HG03442 (cell line): ENCODE data around the gene MT1A.
"Not testable (repeated sequence)": the region's sequence is repeated elsewhere in the genome, so short reads cannot be mapped to it uniquely, and the experiment has no call there.

ENCODE experiments used
- ATAC-seq: cut with Tn5 transposase; IDR thresholded peaks from one replicate; pipeline ENCODE4 v1.9.1; 2021; ENCODE audit warnings: mild to moderate bottlenecking, moderate library complexity; ENCODE audit not compliant: unreplicated experiment

The MT1A gene

GRCh38 chr16:56652600-56652999 is 14.1 kb downstream of the MT1A start:
- no peak for ATAC-seq

DNA sequence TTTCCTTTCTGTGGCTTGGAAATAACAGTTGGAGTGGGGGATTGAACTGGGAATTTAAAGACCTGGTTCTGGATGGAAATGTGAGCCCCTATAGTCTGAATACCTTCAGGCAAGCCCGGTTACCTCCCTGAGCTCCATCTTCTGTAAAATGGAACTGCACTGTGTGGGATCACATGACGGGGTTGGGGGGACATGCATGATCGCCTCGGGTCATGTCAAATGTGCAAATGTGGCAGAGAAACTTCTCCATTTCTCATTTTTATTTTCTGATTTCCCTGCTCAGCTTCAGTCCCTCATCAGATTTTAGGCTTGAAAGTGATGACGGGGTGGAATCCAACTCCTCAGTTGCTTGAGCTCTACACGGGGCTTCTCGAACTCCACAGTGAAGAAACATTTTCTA is 14.8 kb downstream of the MT1A start:
- ATAC-seq = no peak

GRCh38 chr16:56657555-56658326 is 19.3 kb downstream of the MT1A start, which contains the start of gene MT1F:
TSS of gene MT1F (plus strand) at chr16:56657959. CDS start at chr16:56658059, 100 bp downstream.
- ATAC-seq = no peak

DNA sequence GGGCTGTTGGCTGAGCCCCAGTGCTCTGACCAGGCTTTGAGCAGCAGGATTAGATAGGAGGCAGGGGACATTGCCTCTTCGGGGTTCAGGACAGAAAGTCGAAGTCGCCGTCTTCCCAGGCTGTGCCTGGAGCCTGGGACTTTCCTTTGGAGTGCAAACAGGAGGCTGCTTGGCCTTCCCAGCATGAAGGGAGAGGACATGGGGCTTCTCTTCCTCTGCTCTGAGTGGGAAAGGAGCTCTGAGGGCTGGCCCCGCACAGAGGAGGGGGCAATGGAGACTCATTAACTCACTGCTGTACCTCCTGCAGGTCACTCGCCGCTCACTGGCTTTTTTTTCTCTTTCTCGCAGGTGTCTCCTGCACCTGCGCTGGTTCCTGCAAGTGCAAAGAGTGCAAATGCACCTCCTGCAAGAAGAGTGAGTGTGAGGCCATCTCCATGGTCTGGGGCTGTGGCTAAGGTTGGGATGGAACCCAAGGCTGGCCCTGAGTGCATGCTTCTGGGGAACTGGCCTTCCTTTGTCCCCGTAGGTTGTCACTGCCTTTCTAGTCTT is 19.9 kb downstream of the MT1A start:
- no peak for ATAC-seq

- no peak for ATAC-seq
Measured at GRCh38 chr16:56662357-56663354, 24.2 kb downstream of the MT1A start.

GRCh38 chr16:56664506-56664905 is 26.0 kb downstream of the MT1A start:
- no peak for ATAC-seq

DNA sequence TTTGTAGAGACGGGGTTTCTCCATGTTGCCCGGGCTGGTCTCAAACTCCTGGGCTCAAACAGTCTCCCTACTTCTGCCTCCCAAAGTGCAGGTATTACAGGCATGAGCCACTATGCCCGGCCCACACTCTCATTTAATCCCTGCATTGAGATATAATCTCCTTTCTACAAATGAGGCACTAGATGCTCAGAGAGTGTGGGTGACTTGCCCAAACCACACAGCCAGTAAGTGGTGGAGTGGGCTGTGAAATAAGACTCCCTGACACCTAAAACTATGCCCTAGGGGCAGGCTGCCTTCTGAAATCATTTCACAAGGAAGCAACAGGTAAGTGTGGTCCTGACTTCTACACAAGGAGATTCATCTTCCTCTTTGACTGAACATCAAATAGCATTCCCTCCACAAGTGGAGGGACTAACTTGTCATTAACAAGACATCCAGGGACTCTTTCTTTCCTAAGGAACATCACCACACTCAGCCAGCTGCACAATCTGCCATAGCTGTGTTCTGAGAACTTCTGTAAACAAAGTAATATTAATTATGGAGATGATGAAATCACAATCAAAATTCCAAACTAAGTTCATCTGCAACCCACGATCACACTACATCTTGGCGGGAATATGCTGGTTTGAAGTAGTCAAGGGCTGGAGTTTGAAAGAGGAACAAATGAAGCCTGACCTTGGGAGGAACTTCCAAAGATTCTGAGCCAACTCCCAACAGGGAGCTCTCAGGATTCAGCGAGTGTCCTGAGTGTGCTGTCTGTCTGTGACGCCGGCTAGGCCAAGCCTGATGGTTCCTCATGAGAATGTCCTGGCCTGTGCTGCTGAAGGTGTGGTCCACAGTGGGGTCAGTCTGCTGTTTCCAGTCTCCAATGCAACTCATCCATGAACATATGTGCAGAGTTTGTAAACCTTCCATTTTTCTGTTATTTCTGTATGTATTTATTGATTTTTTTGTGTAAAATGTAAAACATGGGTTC is 27.1 kb downstream of the MT1A start:
- not testable (repeated sequence) for ATAC-seq

- ATAC-seq = no peak
Measured at GRCh38 chr16:56667581-56668571, 29.4 kb downstream of the MT1A start, which contains the start of gene MT1G. TSS of gene MT1G (minus strand) at chr16:56668065. CDS start at chr16:56667993, 72 bp downstream.

DNA sequence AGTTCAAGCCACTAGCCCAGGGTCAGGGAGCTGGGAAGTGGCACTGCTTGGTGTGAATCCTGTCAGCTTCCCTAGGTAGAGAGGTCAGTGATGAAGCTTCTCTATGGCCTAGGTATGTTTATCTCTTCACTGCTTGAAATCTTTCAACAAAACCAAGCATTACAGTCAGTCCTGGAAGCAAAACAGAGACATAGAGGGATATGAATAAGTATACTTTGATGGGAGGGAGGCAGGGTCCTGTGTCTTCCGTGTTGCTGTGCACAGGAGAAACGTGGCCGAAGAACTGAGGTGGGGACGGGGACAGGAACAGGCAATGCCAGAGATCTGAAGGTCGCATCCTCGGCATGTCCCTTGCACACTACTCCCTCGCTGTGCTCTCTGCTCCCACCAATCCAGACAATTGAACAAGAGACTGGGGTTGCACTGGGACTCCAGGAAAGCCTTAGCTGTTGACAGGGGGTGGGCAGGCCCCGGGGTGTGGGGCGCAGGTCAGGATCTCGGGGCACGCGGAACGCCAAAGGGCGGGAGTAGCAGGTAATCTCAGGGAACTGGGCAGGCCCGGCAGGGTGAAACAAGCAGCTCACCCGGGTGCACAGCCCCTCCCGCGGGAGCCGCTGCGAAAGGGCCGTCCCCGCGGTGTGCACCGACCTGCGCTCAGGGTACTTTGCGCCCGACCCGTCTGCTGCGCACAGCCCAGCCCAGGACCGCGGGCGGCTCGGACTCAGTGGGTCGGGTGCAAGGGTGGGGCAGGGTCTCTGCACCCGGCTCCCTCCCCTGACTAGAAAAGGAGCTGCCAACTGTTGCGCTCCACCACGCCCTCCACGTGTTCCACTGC is 30.8 kb downstream of the MT1A start, which contains the start of gene MT1H:
TSS of gene MT1H (plus strand) at position 810 of the 835 bp plus-strand sequence. CDS start 71 bp downstream, outside the sequence.
- no peak for ATAC-seq

DNA sequence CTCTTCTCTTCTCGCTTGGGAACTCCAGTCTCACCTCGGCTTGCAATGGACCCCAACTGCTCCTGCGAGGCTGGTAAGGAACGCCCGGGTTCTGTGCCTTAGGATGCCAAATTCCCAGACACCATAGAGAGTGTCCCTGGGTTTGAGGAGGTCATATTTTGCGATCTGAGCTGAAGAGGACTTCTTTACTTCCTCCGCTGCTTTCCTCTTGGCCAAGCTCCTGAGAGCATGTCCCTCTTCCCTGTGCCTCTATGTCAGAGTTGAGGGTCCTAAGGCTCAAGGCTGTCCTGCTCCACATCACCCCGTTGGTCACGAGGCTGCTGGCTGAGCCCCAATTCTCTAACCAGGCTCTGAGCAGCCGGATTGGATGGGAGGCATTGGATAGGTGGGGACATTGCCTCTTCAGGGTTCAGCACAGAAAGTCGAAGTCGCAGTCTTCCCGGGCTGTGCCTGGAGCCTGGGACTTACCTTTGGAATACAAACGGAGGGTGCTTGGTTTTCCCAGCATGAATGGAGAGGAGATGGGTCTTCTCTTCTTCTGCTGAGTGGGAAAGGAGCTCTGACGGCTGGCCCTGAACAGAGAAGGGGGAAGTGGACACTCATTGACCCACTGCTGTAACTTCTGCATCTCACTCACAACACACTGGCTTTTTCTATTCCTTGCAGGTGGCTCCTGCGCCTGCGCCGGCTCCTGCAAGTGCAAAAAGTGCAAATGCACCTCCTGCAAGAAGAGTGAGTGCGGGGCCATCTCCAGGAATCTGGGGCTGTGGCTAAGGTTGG is 31.6 kb downstream of the MT1A start:
- no peak for ATAC-seq

DNA sequence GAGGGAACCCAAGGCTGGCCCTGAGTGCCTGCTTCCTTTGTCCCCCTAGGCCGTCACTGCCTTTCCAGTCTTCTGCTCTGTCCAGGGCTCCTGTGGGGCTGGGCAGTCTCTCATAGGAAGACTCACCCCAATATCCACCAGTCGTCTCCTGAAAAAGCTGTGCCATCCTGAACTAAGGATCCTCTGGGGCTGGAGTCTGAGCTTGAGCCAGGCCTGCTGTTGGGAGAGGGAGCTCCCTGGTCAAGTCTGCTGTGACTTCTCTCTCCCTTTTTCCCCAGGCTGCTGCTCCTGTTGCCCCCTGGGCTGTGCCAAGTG is 32.1 kb downstream of the MT1A start:
- no peak for ATAC-seq

GRCh38 chr16:56671691-56672090 is 33.2 kb downstream of the MT1A start:
- ATAC-seq = not testable (repeated sequence)

DNA sequence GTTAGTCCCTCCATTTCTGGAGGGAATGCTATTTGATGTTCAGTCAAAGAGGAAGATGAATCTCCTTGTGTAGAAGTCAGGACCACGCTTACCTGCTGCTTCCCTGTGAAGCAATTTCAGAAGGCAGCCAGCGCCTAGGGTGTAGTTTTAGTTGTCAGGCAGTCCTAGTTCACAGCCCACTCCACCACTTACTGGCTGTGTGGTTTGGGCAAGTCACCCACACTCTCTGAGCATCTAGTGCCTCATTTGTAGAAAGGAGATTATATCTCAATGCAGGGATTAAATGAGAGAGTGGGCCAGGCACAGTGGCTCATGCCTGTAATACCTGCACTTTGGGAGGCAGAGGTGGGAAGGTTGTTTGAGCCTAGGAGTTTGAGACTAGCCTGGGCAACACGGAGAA is 33.7 kb downstream of the MT1A start:
- ATAC-seq = not testable (repeated sequence)

DNA sequence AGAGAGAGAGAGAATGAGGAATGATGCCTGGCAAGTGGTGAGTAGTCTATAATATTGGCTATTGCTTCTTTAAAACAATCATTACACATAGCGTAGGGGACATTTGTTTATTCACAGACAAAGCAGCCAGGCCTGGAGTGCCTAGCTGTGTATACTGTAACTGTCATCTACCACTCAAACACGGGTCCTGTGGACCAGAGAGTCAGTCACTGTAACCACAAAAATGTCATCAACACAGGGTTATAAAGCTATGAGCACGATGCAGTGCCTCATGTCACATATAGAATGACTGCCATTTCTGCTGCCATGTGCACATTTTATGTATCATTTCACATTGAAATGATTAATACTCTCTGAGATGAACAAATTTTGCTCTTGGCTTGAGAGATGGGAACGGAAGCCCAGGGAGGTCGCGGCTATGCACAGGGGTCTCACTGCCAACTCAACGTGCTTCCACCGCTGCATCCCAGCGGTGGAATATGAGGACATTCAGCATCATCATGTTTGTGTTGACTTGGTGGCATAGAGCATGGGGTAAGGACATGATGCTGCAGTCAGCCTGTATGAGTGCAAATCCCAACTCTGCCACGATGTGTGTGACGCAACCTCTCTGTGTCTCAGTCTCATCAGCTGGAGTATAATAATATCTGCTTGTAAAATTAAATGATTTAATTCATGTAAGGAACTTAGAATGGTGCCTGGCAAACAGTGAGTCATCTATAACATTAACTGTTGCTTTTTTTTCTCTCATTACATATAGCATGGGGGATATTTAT is 34.5 kb downstream of the MT1A start:
- ATAC-seq = no peak

DNA sequence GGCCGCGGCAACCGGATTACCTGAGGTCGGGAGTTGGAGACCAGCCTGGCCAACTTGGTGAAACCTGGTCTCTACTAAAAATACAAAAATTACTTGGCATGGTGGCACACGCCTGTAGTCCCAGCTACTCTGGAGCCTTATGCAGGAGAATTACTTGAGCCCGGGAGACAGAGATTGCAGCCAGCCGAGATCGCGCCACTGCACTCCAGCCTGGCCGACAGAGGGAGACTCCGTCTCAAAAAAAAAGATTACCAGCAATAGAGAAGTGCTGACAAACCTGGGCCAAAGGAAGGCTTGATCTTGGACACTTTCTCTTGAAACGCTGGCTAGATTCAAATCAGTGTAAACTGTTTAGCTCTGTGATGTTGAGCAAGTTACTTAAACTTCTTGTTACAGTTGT is 35.5 kb downstream of the MT1A start:
- no peak for ATAC-seq

DNA sequence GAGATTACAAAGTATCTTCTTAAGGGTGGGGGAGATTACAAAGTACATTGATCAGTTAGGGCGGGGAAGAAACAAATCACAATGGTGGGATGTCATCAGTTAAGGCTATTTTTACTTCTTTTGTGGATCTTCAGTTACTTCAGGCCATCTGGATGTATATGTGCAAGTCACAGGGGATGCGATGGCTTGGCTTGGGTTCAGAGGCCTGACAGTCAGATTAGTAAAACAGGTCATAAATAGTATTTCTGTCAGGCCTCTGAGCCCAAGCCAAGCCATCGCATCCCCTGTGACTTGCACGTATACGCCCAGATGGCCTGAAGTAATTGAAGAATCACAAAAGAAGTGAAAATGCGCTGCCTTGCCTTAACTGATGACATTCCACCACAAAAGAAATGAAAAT is 36.1 kb downstream of the MT1A start:
- ATAC-seq = not testable (repeated sequence)
